ENCODE measurements around the gene SUGCT.

- TF ChIP-seq SUZ12 (IDR thresholded peaks at IDR 0.05; ENCODE audit: extremely low read depth, insufficient read depth, insufficient read length): no peak
- TF ChIP-seq ZNF274 (IDR thresholded peaks at IDR 0.05; ENCODE audit: low read depth, low read length): no peak
Observed at GRCh38 chr7:40903872-40904271, 769.1 kb downstream of the SUGCT start.
